HepG2 (cell line): ENCODE results near the gene SSX2IP. TPM values are rescaled to one million over a fixed set of nuclear protein-coding genes. Genes with fewer than 3 reads are reported as not detected.
A peak's percentile ranks its signal among the peaks of the same experiment; 100 is the strongest.

Source experiments
- AGO1 ChIP-seq: fragments of 200-400 bp; formaldehyde crosslinking; IDR thresholded peaks from 2 replicates; pipeline ENCODE4 v1.6.1; 2017; ENCODE audit warnings: mild to moderate bottlenecking, low read depth, low read length, moderate library complexity; ENCODE audit not compliant: poor library complexity, severe bottlenecking
- CCAR2 ChIP-seq: fragments of 200-400 bp; formaldehyde crosslinking; optimal IDR thresholded peaks from 2 replicates; pipeline ENCODE3; 2018; ENCODE audit warnings: low read depth, mild to moderate bottlenecking, low read length, moderate library complexity
- ETS1 ChIP-seq: sonication (generic); formaldehyde crosslinking; IDR thresholded peaks from 2 replicates; pipeline ENCODE4 v1.4.0; 2020; ENCODE audit warnings: missing genetic modification reagents
- FOXO4 ChIP-seq: sonication (generic); formaldehyde crosslinking; conservative IDR thresholded peaks from 2 replicates; pipeline ENCODE4 v1.8.1; 2023; ENCODE audit warnings: missing genetic modification reagents
- HNF1A ChIP-seq, 2 experiments: sonication (generic) in 1 of 2; formaldehyde crosslinking in 1 of 2; IDR thresholded peaks; 2 replicates each; pipeline versions ENCODE4 v1.4.0 to v1.6.1; 2016 to 2020; ENCODE audit warnings: borderline replicate concordance in 1 of 2, low read depth in 1 of 2, mild to moderate bottlenecking in 1 of 2, missing genetic modification reagents in 1 of 2
- MAFG ChIP-seq: sonication (generic); formaldehyde crosslinking; IDR thresholded peaks from 2 replicates; pipeline ENCODE4 v1.5.1; 2020; ENCODE audit warnings: mild to moderate bottlenecking, missing genetic modification reagents
- MIER2 ChIP-seq: IDR thresholded peaks from 2 replicates; pipeline ENCODE4 v1.6.1; 2016; ENCODE audit warnings: missing biosample characterization, missing genetic modification reagents
- XBP1 ChIP-seq: sonication (generic); formaldehyde crosslinking; IDR thresholded peaks from 2 replicates; pipeline ENCODE4 v1.5.0; 2020; ENCODE audit warnings: missing genetic modification reagents
- ZFYVE20 ChIP-seq: sonication (generic); formaldehyde crosslinking; IDR thresholded peaks from 2 replicates; pipeline ENCODE4 v1.8.0; 2023; ENCODE audit warnings: low read depth, mild to moderate bottlenecking, moderate library complexity, missing genetic modification reagents, borderline replicate concordance
- ZNF232 ChIP-seq: sonication (generic); formaldehyde crosslinking; IDR thresholded peaks from 2 replicates; pipeline ENCODE4 v1.4.0; 2020; ENCODE audit warnings: missing genetic modification reagents, borderline replicate concordance
- ZNF280D ChIP-seq: sonication (generic); formaldehyde crosslinking; IDR thresholded peaks from 2 replicates; pipeline ENCODE4 v1.5.1; 2020; ENCODE audit warnings: mild to moderate bottlenecking, missing genetic modification reagents
- ZNF446 ChIP-seq: sonication (generic); formaldehyde crosslinking; IDR thresholded peaks from 2 replicates; pipeline ENCODE4 v1.5.0; 2020; ENCODE audit warnings: mild to moderate bottlenecking, missing genetic modification reagents
- ZNF773 ChIP-seq: sonication (generic); formaldehyde crosslinking; IDR thresholded peaks from 2 replicates; pipeline ENCODE4 v1.4.0; 2020; ENCODE audit warnings: missing genetic modification reagents, borderline replicate concordance
- ZNF83 ChIP-seq: sonication (generic); formaldehyde crosslinking; IDR thresholded peaks from 2 replicates; pipeline ENCODE4 v1.4.0; 2020; ENCODE audit warnings: missing genetic modification reagents, mild to moderate bottlenecking, borderline replicate concordance
- ZSCAN9 ChIP-seq: IDR thresholded peaks from 2 replicates; pipeline ENCODE4 v1.6.1; 2016; ENCODE audit warnings: borderline replicate concordance
- polyA plus RNA-seq, 8 experiments: library from polyadenylated mRNA; depleted of rRNA in 3 of 8; stranded (reverse) in 7 of 8; unstranded in 1 of 8; fragments of >200 nt; fragmentation: Illumina TruSeq in 4 of 8; extraction: Trizol in 4 of 8; gene quantifications; 2 replicates each; pipeline versions ENCODE4 v1.2.1 to v1.2.3, GENCODE V29; 2011 to 2016; ENCODE audit warnings: low read depth in 4 of 8, missing spikeins in 1 of 8, mixed read lengths in 1 of 8; ENCODE audit not compliant: insufficient read depth in 1 of 8
- total RNA-seq, 5 experiments: library from RNA; depleted of rRNA; stranded (reverse); fragments of >200 nt; fragmentation: Illumina TruSeq; extraction: Trizol; gene quantifications; 2 replicates each; pipeline ENCODE4 v1.2.3, GENCODE V29; 2016; ENCODE audit warnings: low read depth in 1 of 5

The SSX2IP gene
- total and polyA plus RNA-seq, 2 of the 13 experiments (the other 11 are each of a cell fraction or from before 2014, with no cell fraction given), result 2.7 to 23.7 TPM

- TF ChIP-seq CCAR2, result no peak
- TF ChIP-seq ZSCAN9 (CRISPR knock-in tag), result no peak
- no peak for TF ChIP-seq MAFG
- TF ChIP-seq ZNF83 (CRISPR knock-in tag), result no peak
- TF ChIP-seq AGO1, result peak; percentile 40
- no peak for TF ChIP-seq FOXO4 (CRISPR knock-in tag)
- no peak for TF ChIP-seq XBP1
- no peak for TF ChIP-seq ETS1 (CRISPR knock-in tag)
- no peak for TF ChIP-seq HNF1A (IDR thresholded peaks at IDR 0.05; ENCODE audit: low read depth)
- no peak for TF ChIP-seq HNF1A (CRISPR knock-in tag; IDR thresholded peaks at IDR 0.05; ENCODE audit: borderline replicate concordance)
- no peak for TF ChIP-seq ZFYVE20
- TF ChIP-seq MIER2 (CRISPR knock-in tag), result no peak
- TF ChIP-seq ZNF232 (CRISPR knock-in tag), result no peak
- TF ChIP-seq ZNF773 (CRISPR knock-in tag), result no peak
- no peak for TF ChIP-seq ZNF446 (CRISPR knock-in tag)
- TF ChIP-seq ZNF280D, result no peak
Observed at GRCh38 chr1:84620720-84621313, 69.4 kb downstream of the SSX2IP start (continued).
